ENCODE data around the gene CYB561. TPM values are rescaled to one million over a fixed set of nuclear protein-coding genes. Genes with fewer than 3 reads are reported as not detected.

CYB561 gene
- total and polyA plus RNA-seq, 9 of the 15 experiments (the other 6 are each of a cell fraction or from before 2014, with no cell fraction given): 4.0 to 30.8 (median 17.4) TPM

DNA sequence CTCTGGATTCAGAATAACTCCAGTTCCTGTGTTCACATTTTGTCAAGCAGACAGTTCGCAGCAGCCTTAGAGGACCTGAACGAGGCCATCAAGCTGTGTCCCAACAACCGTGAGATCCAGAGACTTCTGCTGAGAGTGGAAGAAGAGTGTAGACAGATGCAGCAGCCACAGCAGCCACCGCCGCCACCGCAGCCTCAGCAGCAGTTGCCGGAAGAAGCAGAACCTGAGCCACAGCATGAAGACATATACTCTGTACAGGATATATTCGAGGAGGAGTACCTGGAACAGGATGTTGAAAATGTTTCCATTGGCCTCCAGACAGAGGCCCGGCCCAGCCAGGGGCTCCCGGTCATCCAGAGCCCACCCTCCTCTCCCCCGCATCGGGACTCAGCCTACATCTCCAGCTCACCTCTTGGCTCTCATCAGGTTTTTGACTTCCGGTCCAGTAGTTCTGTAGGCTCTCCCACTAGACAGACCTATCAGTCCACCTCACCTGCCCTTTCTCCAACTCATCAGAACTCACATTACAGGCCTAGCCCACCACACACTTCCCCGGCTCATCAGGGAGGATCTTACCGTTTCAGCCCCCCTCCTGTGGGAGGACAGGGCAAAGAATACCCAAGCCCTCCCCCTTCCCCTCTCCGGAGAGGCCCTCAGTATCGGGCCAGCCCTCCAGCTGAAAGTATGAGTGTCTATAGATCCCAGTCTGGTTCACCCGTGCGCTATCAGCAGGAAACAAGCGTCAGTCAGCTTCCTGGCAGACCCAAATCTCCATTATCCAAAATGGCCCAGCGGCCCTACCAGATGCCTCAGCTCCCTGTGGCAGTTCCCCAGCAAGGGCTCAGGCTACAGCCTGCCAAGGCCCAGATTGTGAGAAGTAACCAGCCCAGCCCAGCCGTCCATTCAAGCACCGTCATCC is 25.9 kb downstream of the CYB561 start (continued):
- no peak for TF ChIP-seq PATZ1 (CRISPR knock-in tag; IDR thresholded peaks at IDR 0.05; ENCODE audit: borderline replicate concordance)
- TF ChIP-seq MTA2 (IDR thresholded peaks at IDR 0.05; ENCODE audit: low read depth): no peak
- TF ChIP-seq GTF2F1 (IDR thresholded peaks at IDR 0.05; ENCODE audit: low read depth, low read length): no peak
- TF ChIP-seq ZBTB17 (CRISPR knock-in tag; IDR thresholded peaks at IDR 0.05): no peak
- no peak; the same call in 1 of the 2 replicates for TF ChIP-seq ZNF175 (CRISPR knock-in tag; IDR thresholded peaks at IDR 0.05; ENCODE audit: low read depth)
- TF ChIP-seq ZFPM2 (CRISPR knock-in tag; IDR thresholded peaks at IDR 0.05): no peak
- TF ChIP-seq CSDE1 (IDR thresholded peaks at IDR 0.05): no peak
- TF ChIP-seq ZBTB1 (CRISPR knock-in tag; IDR thresholded peaks at IDR 0.05; ENCODE audit: borderline replicate concordance, low read depth): no peak; the same call in 1 of the 2 replicates
- no peak for TF ChIP-seq HMG20B (CRISPR knock-in tag; IDR thresholded peaks at IDR 0.05)
- no peak for TF ChIP-seq NONO (IDR thresholded peaks at IDR 0.05; ENCODE audit: low read depth in 2 of 2, low read length in 1 of 2)
- TF ChIP-seq MAX (CRISPR knock-in tag; IDR thresholded peaks at IDR 0.05): no peak
- TF ChIP-seq RBM22 (IDR thresholded peaks at IDR 0.05; ENCODE audit: low read depth, low read length, poor library complexity, severe bottlenecking): no peak
- TF ChIP-seq DMBX1 (CRISPR knock-in tag; IDR thresholded peaks at IDR 0.05; ENCODE audit: borderline replicate concordance): peak; percentile 74
- TF ChIP-seq E2F5 (CRISPR knock-in tag; IDR thresholded peaks at IDR 0.05): no peak
- TF ChIP-seq KLF1 (tag; IDR thresholded peaks at IDR 0.05): no peak
- no peak; the same call in 1 of the 2 replicates for TF ChIP-seq MTA3 (IDR thresholded peaks at IDR 0.05; ENCODE audit: borderline replicate concordance)
- TF ChIP-seq, protein P1, sequence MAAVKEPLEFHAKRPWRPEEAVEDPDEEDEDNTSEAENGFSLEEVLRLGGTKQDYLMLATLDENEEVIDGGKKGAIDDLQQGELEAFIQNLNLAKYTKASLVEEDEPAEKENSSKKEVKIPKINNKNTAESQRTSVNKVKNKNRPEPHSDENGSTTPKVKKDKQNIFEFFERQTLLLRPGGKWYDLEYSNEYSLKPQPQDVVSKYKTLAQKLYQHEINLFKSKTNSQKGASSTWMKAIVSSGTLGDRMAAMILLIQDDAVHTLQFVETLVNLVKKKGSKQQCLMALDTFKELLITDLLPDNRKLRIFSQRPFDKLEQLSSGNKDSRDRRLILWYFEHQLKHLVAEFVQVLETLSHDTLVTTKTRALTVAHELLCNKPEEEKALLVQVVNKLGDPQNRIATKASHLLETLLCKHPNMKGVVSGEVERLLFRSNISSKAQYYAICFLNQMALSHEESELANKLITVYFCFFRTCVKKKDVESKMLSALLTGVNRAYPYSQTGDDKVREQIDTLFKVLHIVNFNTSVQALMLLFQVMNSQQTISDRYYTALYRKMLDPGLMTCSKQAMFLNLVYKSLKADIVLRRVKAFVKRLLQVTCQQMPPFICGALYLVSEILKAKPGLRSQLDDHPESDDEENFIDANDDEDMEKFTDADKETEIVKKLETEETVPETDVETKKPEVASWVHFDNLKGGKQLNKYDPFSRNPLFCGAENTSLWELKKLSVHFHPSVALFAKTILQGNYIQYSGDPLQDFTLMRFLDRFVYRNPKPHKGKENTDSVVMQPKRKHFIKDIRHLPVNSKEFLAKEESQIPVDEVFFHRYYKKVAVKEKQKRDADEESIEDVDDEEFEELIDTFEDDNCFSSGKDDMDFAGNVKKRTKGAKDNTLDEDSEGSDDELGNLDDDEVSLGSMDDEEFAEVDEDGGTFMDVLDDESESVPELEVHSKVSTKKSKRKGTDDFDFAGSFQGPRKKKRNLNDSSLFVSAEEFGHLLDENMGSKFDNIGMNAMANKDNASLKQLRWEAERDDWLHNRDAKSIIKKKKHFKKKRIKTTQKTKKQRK (IDR thresholded peaks at IDR 0.05; ENCODE audit: borderline replicate concordance, low read depth, low read length): no peak
- no peak for TF ChIP-seq TCFL5 (CRISPR knock-in tag; conservative IDR thresholded peaks at IDR 0.05)
- TF ChIP-seq KLF10 (CRISPR knock-in tag; IDR thresholded peaks at IDR 0.05): no peak
- no peak for TF ChIP-seq KDM2B (CRISPR knock-in tag; IDR thresholded peaks at IDR 0.05)
- no peak for TF ChIP-seq TAF7 (tag; IDR thresholded peaks at IDR 0.05)
